ENCODE measurements around the gene SETDB2.
"Not testable (repeated sequence)": the region's sequence is repeated elsewhere in the genome, so short reads cannot be mapped to it uniquely, and the experiment has no call there.

The SETDB2 gene

GRCh38 chr13:49464621-49465325, 20.7 kb downstream of the SETDB2 start:
- DNase-seq (ENCODE audit: low read depth in 2 of 2), result no peak

- DNase-seq (ENCODE audit: low read depth in 2 of 2), result no peak
These were observed 22.3 kb downstream of the SETDB2 start for GRCh38 chr13:49466292-49466838.

GRCh38 chr13:49472186-49472585, 28.1 kb downstream of the SETDB2 start:
- no peak for DNase-seq (ENCODE audit: low read depth in 2 of 2)

GRCh38 chr13:49476529-49476928, 32.5 kb downstream of the SETDB2 start:
- DNase-seq (ENCODE audit: low read depth in 2 of 2), result no peak

- no peak for DNase-seq (ENCODE audit: low read depth in 2 of 2)
These were observed 37.7 kb downstream of the SETDB2 start for GRCh38 chr13:49481788-49482187.

GRCh38 chr13:49488563-49488962, 44.5 kb downstream of the SETDB2 start:
- DNase-seq (ENCODE audit: low read depth in 2 of 2), result no peak

GRCh38 chr13:49494645-49495044, 50.6 kb downstream of the SETDB2 start:
- no peak for DNase-seq (ENCODE audit: low read depth in 2 of 2)

- DNase-seq (ENCODE audit: low read depth in 2 of 2), result peak; percentile 25 to 32
These were observed 52.0 kb downstream of the SETDB2 start, which contains the start of gene PHF11 for GRCh38 chr13:49495783-49496762. TSS of gene PHF11 (plus strand) at chr13:49495953. CDS start at chr13:49496002, 49 bp downstream.

- DNase-seq (ENCODE audit: low read depth in 2 of 2), result not testable (repeated sequence)
These were observed 52.8 kb downstream of the SETDB2 start for GRCh38 chr13:49496837-49497236.

GRCh38 chr13:49497272-49497671, 53.2 kb downstream of the SETDB2 start:
- DNase-seq (ENCODE audit: low read depth in 2 of 2), result no peak

- DNase-seq (ENCODE audit: low read depth in 2 of 2), result no peak
These were observed 54.1 kb downstream of the SETDB2 start for GRCh38 chr13:49498206-49498605.

- DNase-seq (ENCODE audit: low read depth in 2 of 2), result peak; percentile 26 to 29
These were observed 56.0 kb downstream of the SETDB2 start for GRCh38 chr13:49499889-49500660.

- no peak for DNase-seq (ENCODE audit: low read depth in 2 of 2)
These were observed 58.9 kb downstream of the SETDB2 start for GRCh38 chr13:49502954-49503353.

GRCh38 chr13:49503951-49504350, 59.9 kb downstream of the SETDB2 start:
- no peak for DNase-seq (ENCODE audit: low read depth in 2 of 2)

GRCh38 chr13:49512578-49512977, 68.5 kb downstream of the SETDB2 start:
- no peak for DNase-seq (ENCODE audit: low read depth in 2 of 2)

- no peak for DNase-seq (ENCODE audit: low read depth in 2 of 2)
These were observed 72.4 kb downstream of the SETDB2 start for GRCh38 chr13:49516467-49516866.

- no peak for DNase-seq (ENCODE audit: low read depth in 2 of 2)
These were observed 73.4 kb downstream of the SETDB2 start for GRCh38 chr13:49517461-49517860.

GRCh38 chr13:49521224-49521623, 77.2 kb downstream of the SETDB2 start:
- DNase-seq (ENCODE audit: low read depth in 2 of 2), result no peak

GRCh38 chr13:49524740-49525501, 80.8 kb downstream of the SETDB2 start:
- DNase-seq (ENCODE audit: low read depth in 2 of 2), result no peak

- no peak for DNase-seq (ENCODE audit: low read depth in 2 of 2)
These were observed 83.0 kb downstream of the SETDB2 start for GRCh38 chr13:49527123-49527522.

- no peak for DNase-seq (ENCODE audit: low read depth in 2 of 2)
These were observed 84.1 kb downstream of the SETDB2 start for GRCh38 chr13:49528161-49528560.
